ENCODE measurements around the gene ATXN10. TPM values are rescaled to one million over a fixed set of nuclear protein-coding genes. Genes with fewer than 3 reads are reported as not detected.

Gene ATXN10
- total and polyA plus RNA-seq, 2 of the 13 experiments (the other 11 are each of a cell fraction or from before 2014, with no cell fraction given): 60.1 to 194 TPM

DNA sequence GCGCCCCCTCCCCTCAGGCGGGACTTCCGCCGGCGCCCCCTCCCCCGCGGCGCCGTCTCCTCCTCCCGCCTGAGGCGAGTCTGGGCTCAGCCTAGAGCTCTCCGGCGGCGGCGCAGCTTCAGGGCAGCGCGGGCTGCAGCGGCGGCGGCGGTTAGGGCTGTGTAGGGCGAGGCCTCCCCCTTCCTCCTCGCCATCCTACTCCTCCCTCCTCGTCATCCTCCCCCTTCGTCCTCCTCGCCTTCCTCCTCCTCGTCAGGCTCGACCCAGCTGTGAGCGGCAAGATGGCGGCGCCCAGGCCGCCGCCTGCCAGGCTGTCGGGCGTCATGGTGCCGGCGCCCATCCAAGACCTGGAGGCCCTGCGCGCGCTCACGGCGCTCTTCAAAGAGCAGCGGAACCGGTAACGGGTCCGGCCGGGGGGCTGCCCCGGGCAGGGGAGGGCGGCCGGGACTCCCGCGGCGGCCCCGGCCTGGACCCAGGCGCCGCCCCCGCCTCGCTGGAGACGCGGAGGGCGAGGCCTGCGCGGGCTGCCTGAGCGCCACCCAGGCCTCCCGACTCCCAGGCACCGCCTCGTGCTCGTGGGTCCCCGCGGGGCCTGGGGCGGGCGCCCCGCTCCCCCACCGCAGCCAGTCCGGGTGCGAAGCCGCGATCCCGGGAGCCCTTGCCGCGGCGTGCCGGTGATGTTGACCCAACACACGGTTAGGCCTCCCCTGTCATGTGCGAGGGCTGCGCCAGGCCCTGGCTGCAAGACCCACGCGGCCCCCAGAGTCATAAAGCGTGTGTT lies at the start of gene ATXN10 (continued):
- no peak for TF ChIP-seq REXO4 (CRISPR knock-in tag; IDR thresholded peaks at IDR 0.05; ENCODE audit: borderline replicate concordance)
- no peak for TF ChIP-seq SYNCRIP (IDR thresholded peaks at IDR 0.05; ENCODE audit: insufficient read depth, low read depth, low read length)
- TF ChIP-seq, protein P1, sequence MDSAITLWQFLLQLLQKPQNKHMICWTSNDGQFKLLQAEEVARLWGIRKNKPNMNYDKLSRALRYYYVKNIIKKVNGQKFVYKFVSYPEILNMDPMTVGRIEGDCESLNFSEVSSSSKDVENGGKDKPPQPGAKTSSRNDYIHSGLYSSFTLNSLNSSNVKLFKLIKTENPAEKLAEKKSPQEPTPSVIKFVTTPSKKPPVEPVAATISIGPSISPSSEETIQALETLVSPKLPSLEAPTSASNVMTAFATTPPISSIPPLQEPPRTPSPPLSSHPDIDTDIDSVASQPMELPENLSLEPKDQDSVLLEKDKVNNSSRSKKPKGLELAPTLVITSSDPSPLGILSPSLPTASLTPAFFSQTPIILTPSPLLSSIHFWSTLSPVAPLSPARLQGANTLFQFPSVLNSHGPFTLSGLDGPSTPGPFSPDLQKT (CRISPR knock-in tag; IDR thresholded peaks at IDR 0.05; ENCODE audit: borderline replicate concordance): no peak
- TF ChIP-seq, protein P2, sequence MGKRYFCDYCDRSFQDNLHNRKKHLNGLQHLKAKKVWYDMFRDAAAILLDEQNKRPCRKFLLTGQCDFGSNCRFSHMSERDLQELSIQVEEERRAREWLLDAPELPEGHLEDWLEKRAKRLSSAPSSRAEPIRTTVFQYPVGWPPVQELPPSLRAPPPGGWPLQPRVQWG (CRISPR knock-in tag; IDR thresholded peaks at IDR 0.05; ENCODE audit: borderline replicate concordance, low read depth): no peak
- TF ChIP-seq, protein P3, sequence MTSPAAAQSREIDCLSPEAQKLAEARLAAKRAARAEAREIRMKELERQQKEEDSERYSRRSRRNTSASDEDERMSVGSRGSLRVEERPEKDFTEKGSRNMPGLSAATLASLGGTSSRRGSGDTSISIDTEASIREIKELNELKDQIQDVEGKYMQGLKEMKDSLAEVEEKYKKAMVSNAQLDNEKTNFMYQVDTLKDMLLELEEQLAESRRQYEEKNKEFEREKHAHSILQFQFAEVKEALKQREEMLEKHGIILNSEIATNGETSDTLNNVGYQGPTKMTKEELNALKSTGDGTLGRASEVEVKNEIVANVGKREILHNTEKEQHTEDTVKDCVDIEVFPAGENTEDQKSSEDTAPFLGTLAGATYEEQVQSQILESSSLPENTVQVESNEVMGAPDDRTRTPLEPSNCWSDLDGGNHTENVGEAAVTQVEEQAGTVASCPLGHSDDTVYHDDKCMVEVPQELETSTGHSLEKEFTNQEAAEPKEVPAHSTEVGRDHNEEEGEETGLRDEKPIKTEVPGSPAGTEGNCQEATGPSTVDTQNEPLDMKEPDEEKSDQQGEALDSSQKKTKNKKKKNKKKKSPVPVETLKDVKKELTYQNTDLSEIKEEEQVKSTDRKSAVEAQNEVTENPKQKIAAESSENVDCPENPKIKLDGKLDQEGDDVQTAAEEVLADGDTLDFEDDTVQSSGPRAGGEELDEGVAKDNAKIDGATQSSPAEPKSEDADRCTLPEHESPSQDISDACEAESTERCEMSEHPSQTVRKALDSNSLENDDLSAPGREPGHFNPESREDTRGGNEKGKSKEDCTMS (CRISPR knock-in tag; conservative IDR thresholded peaks at IDR 0.05): no peak
- TF ChIP-seq ZNF569 (CRISPR knock-in tag; IDR thresholded peaks at IDR 0.05; ENCODE audit: borderline replicate concordance): no peak
- peak; percentile 73 for TF ChIP-seq DMAP1 (CRISPR knock-in tag; IDR thresholded peaks at IDR 0.05)
- TF ChIP-seq STAG1 (CRISPR knock-in tag; IDR thresholded peaks at IDR 0.05): no peak
- TF ChIP-seq FOXO1 (CRISPR knock-in tag; IDR thresholded peaks at IDR 0.05): 0 out of 2 replicates have a peak, but pooled peaks have one; percentile 47
- TF ChIP-seq ZNF570 (CRISPR knock-in tag; IDR thresholded peaks at IDR 0.05; ENCODE audit: borderline replicate concordance): no peak
- no peak for TF ChIP-seq ZBTB8A (CRISPR knock-in tag; IDR thresholded peaks at IDR 0.05; ENCODE audit: borderline replicate concordance, low read depth)
- TF ChIP-seq SKI (IDR thresholded peaks at IDR 0.05; ENCODE audit: partially characterized antibody): peak; percentile 36
- TF ChIP-seq, protein P4, sequence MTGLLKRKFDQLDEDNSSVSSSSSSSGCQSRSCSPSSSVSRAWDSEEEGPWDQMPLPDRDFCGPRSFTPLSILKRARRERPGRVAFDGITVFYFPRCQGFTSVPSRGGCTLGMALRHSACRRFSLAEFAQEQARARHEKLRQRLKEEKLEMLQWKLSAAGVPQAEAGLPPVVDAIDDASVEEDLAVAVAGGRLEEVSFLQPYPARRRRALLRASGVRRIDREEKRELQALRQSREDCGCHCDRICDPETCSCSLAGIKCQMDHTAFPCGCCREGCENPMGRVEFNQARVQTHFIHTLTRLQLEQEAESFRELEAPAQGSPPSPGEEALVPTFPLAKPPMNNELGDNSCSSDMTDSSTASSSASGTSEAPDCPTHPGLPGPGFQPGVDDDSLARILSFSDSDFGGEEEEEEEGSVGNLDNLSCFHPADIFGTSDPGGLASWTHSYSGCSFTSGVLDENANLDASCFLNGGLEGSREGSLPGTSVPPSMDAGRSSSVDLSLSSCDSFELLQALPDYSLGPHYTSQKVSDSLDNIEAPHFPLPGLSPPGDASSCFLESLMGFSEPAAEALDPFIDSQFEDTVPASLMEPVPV (CRISPR knock-in tag; IDR thresholded peaks at IDR 0.05): 0 out of 2 replicates have a peak, but pooled peaks have one; percentile 53
- TF ChIP-seq NR3C1 (CRISPR knock-in tag; IDR thresholded peaks at IDR 0.05): no peak
- TF ChIP-seq ZNF589 (CRISPR knock-in tag; conservative IDR thresholded peaks at IDR 0.05): no peak
- TF ChIP-seq ZNF207 (IDR thresholded peaks at IDR 0.05; ENCODE audit: borderline replicate concordance): no peak
- no peak for TF ChIP-seq SRF (IDR thresholded peaks at IDR 0.05; ENCODE audit: low read depth, low read length)
- TF ChIP-seq BORCS8-MEF2B (CRISPR knock-in tag; IDR thresholded peaks at IDR 0.05): peak; percentile 87
- TF ChIP-seq, protein P5, sequence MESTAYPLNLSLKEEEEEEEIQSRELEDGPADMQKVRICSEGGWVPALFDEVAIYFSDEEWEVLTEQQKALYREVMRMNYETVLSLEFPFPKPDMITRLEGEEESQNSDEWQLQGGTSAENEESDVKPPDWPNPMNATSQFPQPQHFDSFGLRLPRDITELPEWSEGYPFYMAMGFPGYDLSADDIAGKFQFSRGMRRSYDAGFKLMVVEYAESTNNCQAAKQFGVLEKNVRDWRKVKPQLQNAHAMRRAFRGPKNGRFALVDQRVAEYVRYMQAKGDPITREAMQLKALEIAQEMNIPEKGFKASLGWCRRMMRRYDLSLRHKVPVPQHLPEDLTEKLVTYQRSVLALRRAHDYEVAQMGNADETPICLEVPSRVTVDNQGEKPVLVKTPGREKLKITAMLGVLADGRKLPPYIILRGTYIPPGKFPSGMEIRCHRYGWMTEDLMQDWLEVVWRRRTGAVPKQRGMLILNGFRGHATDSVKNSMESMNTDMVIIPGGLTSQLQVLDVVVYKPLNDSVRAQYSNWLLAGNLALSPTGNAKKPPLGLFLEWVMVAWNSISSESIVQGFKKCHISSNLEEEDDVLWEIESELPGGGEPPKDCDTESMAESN (CRISPR knock-in tag; conservative IDR thresholded peaks at IDR 0.05): no peak; the same call in 1 of the 2 replicates
- TF ChIP-seq ZNF160 (CRISPR knock-in tag; IDR thresholded peaks at IDR 0.05): 0 out of 2 replicates have a peak, but pooled peaks have one; percentile 9
- TF ChIP-seq MEIS1 (CRISPR knock-in tag; IDR thresholded peaks at IDR 0.05; ENCODE audit: borderline replicate concordance): no peak
- no peak for TF ChIP-seq EED (CRISPR knock-in tag; IDR thresholded peaks at IDR 0.05)

All from HepG2 (cell line).